NOMO-1 (cell line): ENCODE results near the gene OR10D3.
"Not testable (repeated sequence)": the region's sequence is repeated elsewhere in the genome, so short reads cannot be mapped to it uniquely, and the experiment has no call there.

ENCODE experiments used
- DNase-seq, 2 experiments: peaks; one replicate each; lab custom pipeline; 2025; ENCODE audit not compliant: unreplicated experiment in 2 of 2; lab: John Stamatoyannopoulos, UW

Gene OR10D3

GRCh38 chr11:124183068-124183467, at the start of gene OR10D3:
OR10D3 (plus strand) TSS chr11:124183345; CDS start chr11:124185270, 1,925 bp downstream.
- no peak for DNase-seq

GRCh38 chr11:124143034-124143433, 40.1 kb upstream of the OR10D3 start:
- DNase-seq, result no peak

GRCh38 chr11:124147951-124148350, 35.2 kb upstream of the OR10D3 start:
- DNase-seq, result no peak

GRCh38 chr11:124150684-124151083, 32.5 kb upstream of the OR10D3 start:
- DNase-seq, result peak; percentile 24 to 32

GRCh38 chr11:124152770-124153407, 30.3 kb upstream of the OR10D3 start:
- no peak for DNase-seq

- no peak for DNase-seq
Measured at GRCh38 chr11:124153821-124154220, 29.3 kb upstream of the OR10D3 start.

- DNase-seq, result no peak
Measured at GRCh38 chr11:124159481-124159880, 23.7 kb upstream of the OR10D3 start.

GRCh38 chr11:124160986-124161385, 22.2 kb upstream of the OR10D3 start:
- DNase-seq, result no peak

GRCh38 chr11:124167826-124168231, 15.3 kb upstream of the OR10D3 start:
- DNase-seq, result no peak

- DNase-seq, result no peak
Measured at GRCh38 chr11:124168796-124169195, 14.3 kb upstream of the OR10D3 start.

GRCh38 chr11:124170315-124170714, 12.8 kb upstream of the OR10D3 start:
- DNase-seq, result not testable (repeated sequence)

- no peak for DNase-seq
Measured at GRCh38 chr11:124170801-124171586, 12.2 kb upstream of the OR10D3 start.

- DNase-seq, result no peak
Measured at GRCh38 chr11:124172101-124172500, 11.0 kb upstream of the OR10D3 start.

GRCh38 chr11:124172599-124172998, 10.5 kb upstream of the OR10D3 start:
- no peak for DNase-seq

GRCh38 chr11:124174001-124174583, 9.1 kb upstream of the OR10D3 start:
- DNase-seq, result peak in 1 of 2 experiments; percentile 54

GRCh38 chr11:124176925-124177715, 6.0 kb upstream of the OR10D3 start:
- peak in 1 of 2 experiments; percentile 25 for DNase-seq

- DNase-seq, result no peak
Measured at GRCh38 chr11:124179310-124179709, 3.8 kb upstream of the OR10D3 start.

GRCh38 chr11:124190298-124191139, 7.4 kb downstream of the OR10D3 start:
- DNase-seq, result no peak

GRCh38 chr11:124193221-124194010, 10.3 kb downstream of the OR10D3 start:
- peak; percentile 6 to 79 for DNase-seq
